ENCODE results near the gene NDUFS5. TPM values are rescaled to one million over a fixed set of nuclear protein-coding genes. Genes with fewer than 3 reads are reported as not detected.
"Not testable (repeated sequence)": the region's sequence is repeated elsewhere in the genome, so short reads cannot be mapped to it uniquely, and the experiment has no call there.

The NDUFS5 gene
- total and polyA plus RNA-seq, 10 of the 15 experiments (the other 5 are each of a cell fraction or from before 2014, with no cell fraction given) = 240 to 1,578 (median 831) TPM

DNA sequence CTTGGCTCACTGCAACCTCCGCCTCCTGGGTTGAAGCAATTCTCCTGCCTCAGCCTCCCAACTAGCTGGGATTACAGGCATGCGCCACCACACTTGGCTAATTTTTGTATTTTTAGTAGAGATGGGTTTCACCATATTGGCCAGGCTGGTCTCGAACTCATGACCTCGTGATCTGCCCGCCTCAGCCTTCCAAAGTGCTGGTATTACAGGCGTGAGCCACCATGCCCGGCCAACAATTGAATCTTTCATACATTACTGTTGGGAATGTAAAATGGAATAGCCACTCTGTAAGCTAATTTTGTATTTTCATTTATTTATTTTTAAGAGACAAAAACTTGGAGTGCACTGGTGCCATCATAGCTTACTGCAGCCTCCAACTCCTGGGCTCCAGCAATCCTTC, 35.4 kb downstream of the NDUFS5 start:
- FAIRE-seq; BruUV-seq (replicated peaks); H3K4me1 ChIP-seq (ENCODE audit: control insufficient read depth, insufficient read depth, low read length); H3K27ac ChIP-seq (ENCODE audit: control insufficient read depth, insufficient read depth); H3K9ac ChIP-seq (ENCODE audit: control insufficient read depth, insufficient read depth, low read length); H3K36me3 ChIP-seq (ENCODE audit: control insufficient read depth in 2 of 2, insufficient read depth in 2 of 2, low read length in 1 of 2); CTCF ChIA-PET; SMC1A ChIA-PET (ENCODE audit: uncharacterized antibody, unreplicated experiment); H3K4me2 ChIP-seq (ENCODE audit: control insufficient read depth, insufficient read depth); POLR2A ChIA-PET; H3K27me3 ChIP-seq (replicated peaks in 1 of 2; ENCODE audit: control insufficient read depth in 2 of 2, insufficient read depth in 2 of 2, low read length in 1 of 2); RAD21 ChIA-PET (ENCODE audit: unreplicated experiment); H4K20me1 ChIP-seq (ENCODE audit: control insufficient read depth, insufficient read depth); H3K79me2 ChIP-seq (ENCODE audit: control insufficient read depth, insufficient read depth, low read length); H2AFZ ChIP-seq (ENCODE audit: control insufficient read depth, low read depth, low read length); H3K4me3 ChIP-seq; H3K9me3 ChIP-seq (replicated peaks; ENCODE audit: control insufficient read depth, insufficient read depth, low read length); intact Hi-C loops (cut with micrococcal nuclease; ENCODE audit: unreplicated experiment); ATAC-seq; in situ Hi-C loops (cut with MboI); DNase-seq (ENCODE audit: low read depth, low spot score): not testable (repeated sequence)
- WGBS (ENCODE audit: insufficient coverage, insufficient replicate concordance, low lambda C conversion rate, missing lambda C conversion rate) = 96% methylated on average over 7 of the region's 7 CpGs

GRCh38 chr1:39061951-39062350, 35.8 kb downstream of the NDUFS5 start:
- ChIA-PET POLR2A (no interaction called here), RAD21 (ENCODE audit: unreplicated experiment) (no interaction called here), CTCF (no interaction called here), SMC1A (ENCODE audit: uncharacterized antibody, unreplicated experiment) (no interaction called here)
- no peak overlapping the region for H3K4me3 ChIP-seq
- in situ Hi-C loops (cut with MboI) = no loop called here
- no peak for TF ChIP-seq MTA3 (IDR thresholded peaks at IDR 0.05; ENCODE audit: borderline replicate concordance, low read length)
- TF ChIP-seq EED (IDR thresholded peaks at IDR 0.05; ENCODE audit: low read depth) = no peak
- no peak for TF ChIP-seq BCL11A (IDR thresholded peaks at IDR 0.05; ENCODE audit: low read depth, low read length)
- TF ChIP-seq NRF1 (conservative IDR thresholded peaks at IDR 0.05; ENCODE audit: low read depth, low read length) = no peak
- no peaks in the 10 kb centered on the region for H3K79me2 ChIP-seq (ENCODE audit: control insufficient read depth, insufficient read depth, low read length)
- WGBS (ENCODE audit: insufficient coverage, insufficient replicate concordance, low lambda C conversion rate, missing lambda C conversion rate) = 100% methylated on average over 4 of the region's 4 CpGs
- ATAC-seq = no peak
- H4K20me1 ChIP-seq (ENCODE audit: control insufficient read depth, insufficient read depth) = no peaks in the 10 kb centered on the region
- no peak overlapping the region for H3K4me2 ChIP-seq (ENCODE audit: control insufficient read depth, insufficient read depth)
- FAIRE-seq = no peak
- intact Hi-C loops (cut with micrococcal nuclease; ENCODE audit: unreplicated experiment) = no loop called here
- no peak overlapping the region for H3K27ac ChIP-seq (ENCODE audit: control insufficient read depth, insufficient read depth)
- no TSS peak for BruUV-seq (replicated peaks)
- H3K4me1 ChIP-seq (ENCODE audit: control insufficient read depth, insufficient read depth, low read length) = no peaks in the 10 kb centered on the region
- no peak overlapping the region for H2AFZ ChIP-seq (ENCODE audit: control insufficient read depth, low read depth, low read length)
- H3K9me3 ChIP-seq (replicated peaks; ENCODE audit: control insufficient read depth, insufficient read depth, low read length) = no peaks in the 10 kb centered on the region
- no peaks in the 10 kb centered on the region for H3K36me3 ChIP-seq (ENCODE audit: control insufficient read depth in 2 of 2, insufficient read depth in 2 of 2, low read length in 1 of 2)
- no peaks in the 10 kb centered on the region for H3K27me3 ChIP-seq (replicated peaks in 1 of 2; ENCODE audit: control insufficient read depth in 2 of 2, insufficient read depth in 2 of 2, low read length in 1 of 2)
- H3K9ac ChIP-seq (ENCODE audit: control insufficient read depth, insufficient read depth, low read length) = no peak overlapping the region
- no peak for DNase-seq (ENCODE audit: low read depth, low spot score)
